Right ventricle myocardium superior (tissue), 1 donor: Measurements from ENCODE around the gene LRWD1. TPM values are rescaled to one million over a fixed set of nuclear protein-coding genes. Genes with fewer than 3 reads are reported as not detected.
A peak's percentile ranks its signal among the peaks of the same experiment; 100 is the strongest.

Source experiments
- ATAC-seq: fragments of 200-7000 bp; cut with Tn5 transposase; one replicate; pipeline ENCODE4 v1.9.1; 2020; ENCODE audit warnings: mild to moderate bottlenecking; ENCODE audit not compliant: poor library complexity
- DNase-seq: peaks from one replicate; pipeline ENCODE4 v3.0.0-alpha.2; 2020
- intact Hi-C: fragments of 100-400 bp; cut with DNase I; formaldehyde crosslinking; loops from one replicate; pipeline ENCODE4 v1.11.2; 2022
- long read RNA-seq: library from polyadenylated mRNA; unstranded; transcript quantifications from one replicate; pipeline ENCODE4 v2.0.0, GENCODE V29; 2021
- total RNA-seq: library from RNA; stranded (reverse); fragmentation: NEBNext Ultra II Directional; extraction: Animal tissue kit (Norgen Biotek cat#: 25700); gene quantifications from one replicate; pipeline ENCODE4 v1.2.1, GENCODE V29; 2021
- donor health status: DM: no; HTN: yes; CAD: no; lungs with severe emphysema.

LRWD1 gene
- total RNA-seq: 9.7 TPM
- long read RNA-seq, transcript LRWD1-201 (15 exons, 2,215 nt): major isoform, 30 of 36 reads
- long read RNA-seq, partial matches to known transcripts: 0 of 36 reads
- long read RNA-seq, other reads (novel, unspliced or antisense): 6 of 36 reads

GRCh38 chr7:102464577-102465280, at the start of gene LRWD1, which contains the start of gene ALKBH4:
Gene LRWD1, plus strand, starts transcription at chr7:102464984. Its CDS starts 97 bp downstream, at chr7:102465081.
Gene ALKBH4, minus strand, starts transcription at chr7:102464863. Its CDS starts 27 bp downstream, at chr7:102464836.
- DNase-seq (peak; percentile 98), ATAC-seq (peak; percentile 98)
- intact Hi-C loops: no loop called here

- ATAC-seq: no peak
- DNase-seq: peak; percentile 47
- intact Hi-C loops: no loop called here
These were observed 49.0 kb upstream of the LRWD1 start for GRCh38 chr7:102415685-102416225.

- no peak for ATAC-seq
- DNase-seq: no peak
- intact Hi-C loops: no loop called here
These were observed 48.4 kb upstream of the LRWD1 start for GRCh38 chr7:102416406-102416805.

- DNase-seq (no peak), ATAC-seq (no peak)
- intact Hi-C loops: no loop called here
These were observed 47.7 kb upstream of the LRWD1 start for GRCh38 chr7:102417105-102417504.

- no peak for ATAC-seq
- intact Hi-C loops: no loop called here
- no peak for DNase-seq
These were observed 46.2 kb upstream of the LRWD1 start for GRCh38 chr7:102418592-102418991.

- ATAC-seq (no peak), DNase-seq (peak; percentile 8)
- intact Hi-C loops: no loop called here
These were observed 43.0 kb upstream of the LRWD1 start for GRCh38 chr7:102421706-102422240.

GRCh38 chr7:102424129-102424551, 40.6 kb upstream of the LRWD1 start:
- ATAC-seq (no peak), DNase-seq (peak; percentile 31)
- intact Hi-C loops: no loop called here

GRCh38 chr7:102424787-102425218, 40.0 kb upstream of the LRWD1 start:
- intact Hi-C loops: no loop called here
- DNase-seq: peak; percentile 43
- no peak for ATAC-seq

GRCh38 chr7:102425639-102426267, 39.0 kb upstream of the LRWD1 start:
- DNase-seq (peak; percentile 72), ATAC-seq (peak; percentile 55)
- intact Hi-C loops: no loop called here

- peak; percentile 51 for DNase-seq
- ATAC-seq: peak; percentile 37
- intact Hi-C loops: no loop called here
These were observed 38.3 kb upstream of the LRWD1 start for GRCh38 chr7:102426268-102427018.

- intact Hi-C loops: no loop called here
- DNase-seq (peak; percentile 11), ATAC-seq (no peak)
These were observed 37.8 kb upstream of the LRWD1 start for GRCh38 chr7:102427019-102427405.

GRCh38 chr7:102429141-102429899, 35.5 kb upstream of the LRWD1 start:
- intact Hi-C loops: no loop called here
- ATAC-seq (no peak), DNase-seq (peak; percentile 17)

- intact Hi-C loops: no loop called here
- ATAC-seq (no peak), DNase-seq (no peak)
These were observed 33.0 kb upstream of the LRWD1 start for GRCh38 chr7:102431617-102432298.

- intact Hi-C loops: no loop called here
- DNase-seq: no peak
- peak; percentile 11 for ATAC-seq
These were observed 32.2 kb upstream of the LRWD1 start for GRCh38 chr7:102432442-102433218.

GRCh38 chr7:102433219-102434038, 31.4 kb upstream of the LRWD1 start, which contains the start of gene ORAI2:
Gene ORAI2, plus strand, starts transcription at chr7:102433575. Its CDS starts 5,382 bp downstream, at chr7:102438957.
- peak; percentile 88 for DNase-seq
- peak; percentile 89 for ATAC-seq
- intact Hi-C loops: no loop called here

GRCh38 chr7:102434039-102434486, 30.7 kb upstream of the LRWD1 start:
- peak; percentile 9 for ATAC-seq
- no peak for DNase-seq
- intact Hi-C loops: no loop called here
